ENCODE results near the gene OR5B3.

DNA sequence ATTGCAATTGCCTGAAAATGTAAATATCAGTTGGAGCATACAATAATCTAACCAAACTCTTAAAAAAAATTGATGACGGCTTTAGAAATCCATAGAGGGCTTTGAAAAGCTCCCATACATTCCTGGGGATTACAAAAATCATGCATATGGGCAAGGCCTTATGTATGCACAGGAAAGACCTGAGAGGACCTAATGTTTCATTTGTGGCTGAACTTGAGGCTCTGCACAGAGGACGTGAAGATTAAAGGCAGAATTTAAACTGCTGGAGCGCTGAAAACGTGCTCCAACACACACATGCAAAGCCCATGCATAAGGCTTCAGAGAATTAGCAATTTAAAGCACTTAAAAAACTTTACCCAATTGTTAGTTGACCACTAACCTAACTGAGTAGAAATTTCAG lies 31.8 kb upstream of the OR5B3 start:
- no peak for TF ChIP-seq ZFP36 (IDR thresholded peaks at IDR 0.05; ENCODE audit: borderline replicate concordance, partially characterized antibody)
- TF ChIP-seq, protein P1, sequence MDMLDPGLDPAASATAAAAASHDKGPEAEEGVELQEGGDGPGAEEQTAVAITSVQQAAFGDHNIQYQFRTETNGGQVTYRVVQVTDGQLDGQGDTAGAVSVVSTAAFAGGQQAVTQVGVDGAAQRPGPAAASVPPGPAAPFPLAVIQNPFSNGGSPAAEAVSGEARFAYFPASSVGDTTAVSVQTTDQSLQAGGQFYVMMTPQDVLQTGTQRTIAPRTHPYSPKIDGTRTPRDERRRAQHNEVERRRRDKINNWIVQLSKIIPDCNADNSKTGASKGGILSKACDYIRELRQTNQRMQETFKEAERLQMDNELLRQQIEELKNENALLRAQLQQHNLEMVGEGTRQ (IDR thresholded peaks at IDR 0.05), result no peak

Measured in A549 (cell line).